Erythroblast (primary cell): ENCODE results near the gene PSMD11.

ENCODE experiments used
- GATA1 ChIP-seq: IDR thresholded peaks from 2 replicates; pipeline ENCODE4 v1.6.1; 2011; ENCODE audit warnings: low read depth, mild to moderate bottlenecking, control low read depth, low read length, moderate library complexity
- POLR2A ChIP-seq: IDR thresholded peaks from 2 replicates; pipeline ENCODE4 v1.6.1; 2011; ENCODE audit warnings: mild to moderate bottlenecking, low read length

DNA sequence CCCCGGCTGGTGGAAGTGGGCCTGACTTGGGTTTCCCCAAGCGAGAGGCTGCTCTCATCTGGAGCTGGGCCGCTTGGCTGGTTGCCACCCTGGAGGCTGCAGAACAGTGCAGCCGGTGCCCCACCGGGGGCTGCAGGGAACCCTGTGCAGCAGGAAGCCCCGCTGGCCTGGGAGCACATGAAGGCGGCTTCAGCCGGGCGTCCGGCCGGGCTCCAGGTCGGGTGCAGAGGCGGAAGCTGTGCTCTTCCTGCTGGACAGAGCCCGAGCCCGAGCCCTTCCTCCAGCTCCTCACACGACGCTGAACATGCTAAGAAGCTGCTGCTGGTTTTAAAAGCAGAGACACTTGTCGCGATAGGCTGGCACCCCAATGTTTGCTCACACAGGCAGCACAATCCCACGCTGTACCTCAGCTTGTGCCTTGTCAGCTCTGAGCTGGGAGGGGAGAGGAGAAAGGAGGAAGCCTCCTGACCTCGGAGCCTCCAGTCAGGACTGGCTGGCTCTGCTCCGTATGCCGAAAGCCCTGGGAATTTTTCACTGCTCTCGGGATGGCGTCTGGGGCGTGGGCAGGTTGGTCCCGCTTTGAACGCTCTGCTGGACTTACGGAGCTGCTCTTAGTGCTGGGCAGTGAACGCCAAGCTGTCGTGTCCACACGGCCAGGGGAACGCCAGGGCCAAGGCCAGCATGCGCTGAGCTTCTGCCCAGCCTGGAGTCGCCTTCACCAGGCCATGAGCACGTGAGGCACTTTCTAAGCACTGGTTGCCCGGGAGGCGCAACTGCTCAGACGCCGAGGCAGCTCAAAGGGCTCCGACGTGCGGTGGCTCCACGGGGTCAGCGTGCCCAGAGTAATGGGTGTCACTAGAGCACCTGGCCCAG lies 51.3 kb downstream of the PSMD11 start:
- TF ChIP-seq POLR2A, result no peak
- no peak for TF ChIP-seq GATA1
